Mesothelial cell of epicardium (in vitro differentiated cells): ENCODE results near the gene SPRN. TPM values are rescaled to one million over a fixed set of nuclear protein-coding genes. Genes with fewer than 3 reads are reported as not detected.
"Not testable (repeated sequence)": the region's sequence is repeated elsewhere in the genome, so short reads cannot be mapped to it uniquely, and the experiment has no call there.

Experiments used
- DNase-seq, 2 experiments: peaks; one replicate each; pipeline ENCODE4 v3.0.0; 2021; ENCODE audit warnings: low spot score in 2 of 2; ENCODE audit not compliant: unreplicated experiment in 2 of 2
- H3K27ac Mint-ChIP-seq: 2 replicates; pipeline ENCODE4 v1.8.0; 2021; ENCODE audit warnings: mixed read lengths
- H3K27me3 Mint-ChIP-seq: 2 replicates; pipeline ENCODE4 v1.8.0; 2021; ENCODE audit warnings: low read depth, mixed read lengths
- H3K36me3 Mint-ChIP-seq: 2 replicates; pipeline ENCODE4 v1.8.0; 2021; ENCODE audit warnings: mixed read lengths
- H3K4me1 Mint-ChIP-seq: 2 replicates; pipeline ENCODE4 v1.8.0; 2021; ENCODE audit warnings: mixed read lengths
- H3K4me3 Mint-ChIP-seq: 2 replicates; pipeline ENCODE4 v1.8.0; 2021; ENCODE audit warnings: mild to moderate bottlenecking, moderate library complexity, mixed read lengths
- H3K9me3 Mint-ChIP-seq: 2 replicates; pipeline ENCODE4 v1.8.0; 2021; ENCODE audit warnings: mixed read lengths
- total RNA-seq: library from RNA; stranded (reverse); gene quantifications from 3 replicates; pipeline ENCODE4 v1.2.1, GENCODE V29; 2021
- TF ChIP-seq, protein P1 (sequence below): fragments of 200-600 bp; sonication (generic); IDR thresholded peaks from one replicate; pipeline ENCODE4 v1.5.0; 2021; ENCODE audit warnings: antibody characterized with exemption; ENCODE audit not compliant: unreplicated experiment

SPRN gene
- total RNA-seq, 1 donor from 2014 or later = 0.69 TPM

DNA sequence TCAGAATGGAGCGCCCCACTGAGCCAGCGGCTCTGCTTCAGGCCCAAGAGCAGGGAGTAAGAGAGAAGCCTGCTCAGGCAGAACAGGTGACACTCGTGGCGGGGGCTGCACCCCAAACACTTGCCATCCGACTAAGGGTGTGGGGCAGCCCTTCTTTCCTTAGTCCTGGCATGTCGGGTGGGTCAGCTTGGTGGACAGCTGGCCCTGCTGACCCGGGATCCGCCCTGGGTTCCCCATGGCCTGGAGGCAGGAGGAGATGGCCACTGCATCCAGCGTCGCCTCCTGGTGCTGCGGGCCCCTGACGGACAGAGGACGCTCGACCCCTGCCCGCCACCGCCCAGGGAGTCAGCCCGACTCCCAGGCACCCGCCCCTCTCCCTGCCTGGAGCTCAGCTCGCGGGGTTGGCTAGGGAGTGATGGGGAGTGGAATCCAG lies 46.6 kb downstream of the SPRN start:
- H3K4me1 Mint-ChIP-seq = peaks cover 4% of the 10 kb centered on the region
- no peak overlapping the region for H3K27ac Mint-ChIP-seq
- DNase-seq = no peak
- TF ChIP-seq, protein P1, sequence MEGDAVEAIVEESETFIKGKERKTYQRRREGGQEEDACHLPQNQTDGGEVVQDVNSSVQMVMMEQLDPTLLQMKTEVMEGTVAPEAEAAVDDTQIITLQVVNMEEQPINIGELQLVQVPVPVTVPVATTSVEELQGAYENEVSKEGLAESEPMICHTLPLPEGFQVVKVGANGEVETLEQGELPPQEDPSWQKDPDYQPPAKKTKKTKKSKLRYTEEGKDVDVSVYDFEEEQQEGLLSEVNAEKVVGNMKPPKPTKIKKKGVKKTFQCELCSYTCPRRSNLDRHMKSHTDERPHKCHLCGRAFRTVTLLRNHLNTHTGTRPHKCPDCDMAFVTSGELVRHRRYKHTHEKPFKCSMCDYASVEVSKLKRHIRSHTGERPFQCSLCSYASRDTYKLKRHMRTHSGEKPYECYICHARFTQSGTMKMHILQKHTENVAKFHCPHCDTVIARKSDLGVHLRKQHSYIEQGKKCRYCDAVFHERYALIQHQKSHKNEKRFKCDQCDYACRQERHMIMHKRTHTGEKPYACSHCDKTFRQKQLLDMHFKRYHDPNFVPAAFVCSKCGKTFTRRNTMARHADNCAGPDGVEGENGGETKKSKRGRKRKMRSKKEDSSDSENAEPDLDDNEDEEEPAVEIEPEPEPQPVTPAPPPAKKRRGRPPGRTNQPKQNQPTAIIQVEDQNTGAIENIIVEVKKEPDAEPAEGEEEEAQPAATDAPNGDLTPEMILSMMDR = no peak
- peaks cover 13% of the 10 kb centered on the region for H3K27me3 Mint-ChIP-seq
- no peaks in the 10 kb centered on the region for H3K9me3 Mint-ChIP-seq
- peaks cover 6% of the 10 kb centered on the region for H3K36me3 Mint-ChIP-seq
- H3K4me3 Mint-ChIP-seq = peak overlapping the region; percentile 74

DNA sequence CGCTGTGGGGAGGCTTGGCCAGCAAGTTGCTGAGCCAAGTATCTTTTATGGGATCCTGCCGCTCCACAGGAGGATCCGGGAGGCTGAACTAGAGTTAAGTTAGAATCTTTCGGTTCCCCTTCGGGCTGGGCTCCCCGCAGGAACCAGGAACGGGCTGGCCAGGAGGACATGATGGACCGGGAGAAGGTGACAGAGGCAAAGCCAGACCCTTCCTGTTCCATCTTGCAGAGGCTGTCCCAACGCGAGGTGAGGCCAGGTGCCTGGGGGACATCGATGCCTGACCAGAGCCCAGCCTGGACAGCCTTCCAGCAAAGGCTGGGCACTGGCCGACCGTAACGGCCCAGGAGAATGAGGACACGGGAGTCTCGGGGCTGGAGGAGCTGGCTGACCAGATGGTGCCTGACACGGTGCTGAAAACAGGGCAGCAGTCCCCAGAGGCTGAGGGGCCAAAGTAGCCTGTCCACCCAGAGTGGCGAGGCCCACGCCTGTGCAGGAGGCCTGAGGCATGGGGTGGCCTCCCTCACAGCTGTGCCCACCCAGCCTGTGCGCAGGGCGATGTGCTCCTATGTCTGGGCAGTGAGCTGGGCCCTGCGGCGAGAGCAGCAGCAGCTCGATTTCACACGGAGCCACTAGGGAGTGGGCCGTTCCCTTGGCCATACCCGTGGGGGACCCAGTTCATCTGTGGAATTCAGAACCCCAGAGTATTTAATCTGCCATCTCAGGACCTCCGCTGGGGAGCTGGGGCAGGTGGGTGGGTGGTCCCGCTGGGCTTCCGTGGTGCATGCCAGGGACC lies 47.2 kb downstream of the SPRN start:
- no peak for DNase-seq
- no peak overlapping the region for H3K27ac Mint-ChIP-seq
- H3K9me3 Mint-ChIP-seq = no peaks in the 10 kb centered on the region
- H3K27me3 Mint-ChIP-seq = peaks cover 13% of the 10 kb centered on the region
- TF ChIP-seq, protein P1 = no peak
- H3K4me1 Mint-ChIP-seq = peaks cover 4% of the 10 kb centered on the region
- H3K36me3 Mint-ChIP-seq = peaks cover 5% of the 10 kb centered on the region
- peak overlapping the region; percentile 57 for H3K4me3 Mint-ChIP-seq

DNA sequence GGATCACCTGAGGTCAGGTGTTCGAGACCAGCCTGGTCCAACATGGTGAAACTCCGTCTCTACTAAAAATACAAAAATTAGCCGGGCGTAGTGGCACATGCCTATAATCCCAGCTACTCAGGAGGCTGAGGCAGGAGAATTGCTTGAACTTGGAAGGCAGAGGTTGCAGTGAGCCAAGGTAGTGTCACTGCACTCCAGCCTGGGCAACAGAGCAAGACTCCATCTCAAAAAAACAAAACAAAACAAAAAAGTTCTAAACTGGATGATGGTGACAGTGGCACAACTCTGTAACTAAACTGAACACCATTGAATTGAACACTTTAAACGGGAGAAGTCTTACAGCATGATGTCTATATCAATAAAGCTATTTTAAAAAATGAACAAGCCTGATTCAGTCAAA lies 48.2 kb downstream of the SPRN start:
- peak overlapping the region; percentile 57 for H3K4me3 Mint-ChIP-seq

DNA sequence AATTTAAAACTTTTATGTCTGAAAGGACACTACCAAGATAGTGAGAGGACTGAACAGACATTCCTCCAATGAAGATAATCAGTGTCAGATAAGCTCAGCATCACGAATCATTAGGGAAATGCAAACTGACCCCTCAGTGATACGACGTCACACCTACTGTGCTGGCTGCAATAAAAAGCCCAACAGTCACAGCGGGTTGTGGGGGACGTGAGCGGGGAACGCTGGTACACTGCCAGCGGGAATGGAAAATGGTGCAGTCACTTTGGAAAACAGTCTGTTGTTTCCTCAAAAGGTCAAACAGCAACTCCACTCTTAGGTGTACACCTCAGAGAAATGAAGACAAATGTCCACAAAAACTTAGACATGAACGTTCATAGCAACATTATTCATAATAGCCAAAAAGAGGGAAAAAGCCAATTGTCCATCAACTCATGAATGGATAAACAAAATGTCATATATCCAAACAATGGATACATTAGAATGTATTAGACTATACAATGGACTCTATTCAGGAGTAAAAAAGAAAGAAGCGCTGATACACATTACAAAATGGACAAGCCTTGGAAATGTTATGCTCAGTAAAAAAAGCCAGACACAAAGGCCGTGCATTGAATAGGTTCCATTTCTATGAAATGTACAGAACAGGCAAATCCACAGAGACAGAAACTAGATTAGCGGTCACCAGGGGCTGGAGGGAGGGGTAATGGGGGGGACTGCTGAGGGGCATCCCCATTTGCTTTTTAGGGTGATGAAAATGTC lies 48.9 kb downstream of the SPRN start:
- Mint-ChIP-seq H3K27ac (no peak overlapping the region), H3K36me3 (peaks cover under 1% of the 10 kb centered on the region), H3K4me3 (peak overlapping the region; percentile 45)

More for the DNA sequence above, 48.2 kb downstream of the SPRN start:
- not testable (repeated sequence) for DNase-seq, H3K9me3 Mint-ChIP-seq, H3K4me1 Mint-ChIP-seq, H3K27ac Mint-ChIP-seq, H3K36me3 Mint-ChIP-seq
- H3K27me3 Mint-ChIP-seq = peaks cover 13% of the 10 kb centered on the region

DNA sequence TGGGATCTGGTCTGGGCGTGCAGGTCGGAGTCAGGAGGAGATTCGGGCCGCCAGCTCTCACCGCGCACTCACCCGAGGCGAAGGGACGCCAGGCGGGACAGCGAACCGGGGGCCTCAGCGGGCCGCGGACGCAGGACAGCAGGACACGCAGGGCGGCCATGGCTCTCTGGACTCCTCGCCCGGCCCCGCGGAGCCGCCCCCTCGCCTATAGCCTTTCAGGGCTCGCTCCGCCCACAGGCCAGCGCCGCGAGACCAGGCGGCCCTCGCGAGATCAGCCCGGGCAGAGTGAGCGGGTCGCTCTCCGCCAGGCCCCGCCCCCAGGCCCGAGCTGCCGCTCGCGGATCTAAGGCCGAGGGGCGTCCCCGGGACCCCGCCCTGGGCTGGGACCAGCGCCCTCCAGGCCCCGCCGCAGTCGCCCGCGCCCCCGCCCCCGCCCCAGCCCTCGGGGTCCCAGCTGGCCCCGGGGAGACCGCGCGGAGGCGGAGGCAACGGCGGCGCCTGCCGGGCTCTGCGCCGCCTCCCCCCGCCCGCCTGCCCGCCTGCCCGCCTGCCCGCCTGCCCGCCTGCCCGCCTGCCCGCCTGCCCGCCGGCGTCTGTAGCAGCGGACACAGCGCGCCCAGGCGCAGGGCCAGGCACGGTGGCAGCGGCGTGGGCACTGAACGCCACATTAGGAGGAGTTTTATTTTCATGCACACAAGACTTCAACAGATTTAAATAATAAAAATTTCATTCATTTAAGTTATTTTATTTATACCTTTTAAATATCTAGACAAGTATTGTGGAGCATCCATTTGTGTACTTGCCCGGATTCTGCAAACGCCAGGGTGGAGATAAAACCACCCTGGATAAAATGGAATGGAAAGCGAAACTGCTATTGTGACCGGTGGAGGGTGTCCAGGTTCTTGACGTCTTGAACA lies 51.0 kb downstream of the SPRN start, which contains the start of gene ECHS1:
TSS of gene ECHS1 (minus strand) at position 181 of the 917 bp plus-strand sequence. CDS start at position 160, 21 bp downstream.
- Mint-ChIP-seq H3K36me3 (peaks cover 9% of the 10 kb centered on the region), H3K9me3 (no peaks in the 10 kb centered on the region), H3K27me3 (peaks cover 13% of the 10 kb centered on the region), H3K4me1 (peaks cover 6% of the 10 kb centered on the region), H3K4me3 (peak within 1 kb of the TSS; percentile 86), H3K27ac (peak within 1 kb of the TSS; percentile 73)
- DNase-seq = peak; percentile 91 to 95
- TF ChIP-seq, protein P1 = no peak

More for the DNA sequence above, 48.9 kb downstream of the SPRN start:
- no peaks in the 10 kb centered on the region for H3K9me3 Mint-ChIP-seq
- no peak for DNase-seq
- peaks cover 6% of the 10 kb centered on the region for H3K4me1 Mint-ChIP-seq
- TF ChIP-seq, protein P1 = no peak
- peaks cover 13% of the 10 kb centered on the region for H3K27me3 Mint-ChIP-seq
